HS-27A (cell line): ENCODE data around the gene POR.
"Not testable (repeated sequence)": the region's sequence is repeated elsewhere in the genome, so short reads cannot be mapped to it uniquely, and the experiment has no call there.

Experiments used
- DNase-seq: peaks from one replicate; pipeline ENCODE4 v3.0.0-alpha.2; 2012; ENCODE audit warnings: low read depth, missing footprints

Gene POR

DNA sequence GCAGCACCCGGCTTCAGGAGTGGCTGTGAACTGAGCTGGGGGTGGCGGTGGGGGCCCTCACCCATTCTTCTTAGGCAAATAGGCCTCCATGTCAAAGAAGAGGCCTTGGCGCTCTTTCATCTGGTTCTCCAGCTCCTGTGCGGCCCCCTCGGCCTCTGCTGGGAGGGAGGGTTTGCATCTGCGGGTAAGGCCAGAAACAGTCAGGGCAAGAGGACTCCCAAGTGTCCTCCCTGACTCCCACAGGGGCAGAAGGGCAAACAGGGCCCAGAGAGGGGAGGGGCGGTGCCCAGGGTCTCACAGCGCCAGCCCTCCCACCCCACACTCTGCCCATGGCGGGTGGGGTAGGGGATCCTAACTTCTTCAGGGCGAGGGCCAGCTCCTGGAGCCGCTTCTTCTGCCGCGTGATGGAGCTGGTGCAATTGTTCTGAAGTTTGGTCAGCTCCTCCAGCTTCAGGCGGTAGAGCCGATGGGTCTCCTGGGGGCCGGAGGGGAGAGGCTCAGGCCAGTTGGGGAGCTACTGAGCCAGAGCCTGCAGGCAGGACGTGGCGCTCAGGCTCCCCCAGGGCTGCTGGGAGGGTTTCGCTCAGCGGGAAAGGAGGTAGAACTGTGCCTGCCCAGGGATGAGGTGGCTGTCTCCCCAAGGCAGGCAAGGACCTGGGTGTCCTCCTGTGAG lies 77.3 kb downstream of the POR start:
- no peak for DNase-seq

DNA sequence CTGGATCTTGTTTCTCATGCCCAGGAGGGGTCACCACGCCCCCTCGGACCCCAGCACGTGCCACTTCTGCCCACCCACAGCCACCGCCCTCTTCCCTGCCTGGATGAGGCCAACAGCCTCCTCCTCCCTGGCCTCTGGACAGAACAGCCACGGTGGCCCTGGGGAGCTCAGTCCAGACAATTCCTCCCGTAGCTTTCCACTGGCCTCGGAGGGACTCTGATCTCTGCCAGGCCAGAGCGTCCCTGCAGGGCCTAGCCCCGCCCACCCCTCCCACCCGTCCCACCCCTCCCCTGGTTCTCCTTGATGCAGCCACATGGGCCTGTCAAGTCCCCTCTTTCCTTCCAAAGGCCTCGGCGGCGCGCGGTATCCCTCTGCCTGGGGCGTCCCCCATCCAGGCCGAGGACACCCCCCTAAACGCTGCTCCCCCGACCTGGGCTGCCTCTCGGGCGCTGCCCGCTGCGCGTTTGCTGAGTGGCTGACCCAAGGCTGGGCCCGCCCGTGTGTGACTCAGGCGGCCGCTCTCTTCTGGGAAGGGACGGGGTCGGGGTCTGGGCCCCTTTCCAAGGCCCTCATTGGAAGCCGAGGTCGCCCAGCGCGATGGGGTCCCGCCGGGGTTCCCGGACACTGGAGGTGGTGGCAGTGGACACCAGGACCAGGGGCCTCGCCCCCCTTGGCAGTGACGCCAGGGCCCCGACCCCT lies 78.9 kb downstream of the POR start:
- peak; percentile 12 for DNase-seq

DNA sequence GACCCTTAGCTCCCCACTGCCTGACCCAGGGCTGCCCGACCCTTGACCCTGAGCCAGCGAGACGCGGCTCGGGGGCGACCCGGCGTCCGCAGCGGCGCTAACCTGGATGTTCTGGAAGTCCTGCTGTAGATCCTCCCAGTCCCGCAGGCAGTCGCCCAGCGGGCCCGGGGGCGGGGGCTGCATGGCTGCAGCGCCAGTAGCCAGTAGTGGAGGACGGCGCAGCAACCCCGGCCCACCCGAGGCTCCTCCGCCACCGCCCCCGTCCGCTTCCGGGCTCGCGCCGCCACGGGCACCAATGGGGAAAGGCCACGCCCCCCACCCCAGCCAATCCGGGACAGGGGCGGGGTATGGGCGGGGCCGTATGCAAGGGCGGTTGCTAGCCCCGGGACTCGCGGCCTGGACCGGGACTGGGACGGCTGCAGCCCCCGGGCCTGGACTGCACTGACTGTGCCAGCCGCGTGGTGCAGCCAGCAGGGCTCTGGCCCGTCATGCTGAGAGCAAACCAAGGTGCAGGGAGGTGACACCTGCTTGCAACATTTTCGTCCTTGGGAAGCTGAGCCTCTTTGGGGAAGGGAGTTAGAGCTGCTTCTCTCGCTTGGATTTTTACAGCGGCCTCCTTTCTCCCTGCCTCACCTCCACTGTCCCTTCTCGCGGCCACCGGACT lies 79.6 kb downstream of the POR start, which contains the start of gene TMEM120A:
Gene TMEM120A (minus strand): TSS at position 208 of the 664 bp plus-strand sequence. CDS start 25 bp downstream, at position 183.
- DNase-seq = peak; percentile 55

DNA sequence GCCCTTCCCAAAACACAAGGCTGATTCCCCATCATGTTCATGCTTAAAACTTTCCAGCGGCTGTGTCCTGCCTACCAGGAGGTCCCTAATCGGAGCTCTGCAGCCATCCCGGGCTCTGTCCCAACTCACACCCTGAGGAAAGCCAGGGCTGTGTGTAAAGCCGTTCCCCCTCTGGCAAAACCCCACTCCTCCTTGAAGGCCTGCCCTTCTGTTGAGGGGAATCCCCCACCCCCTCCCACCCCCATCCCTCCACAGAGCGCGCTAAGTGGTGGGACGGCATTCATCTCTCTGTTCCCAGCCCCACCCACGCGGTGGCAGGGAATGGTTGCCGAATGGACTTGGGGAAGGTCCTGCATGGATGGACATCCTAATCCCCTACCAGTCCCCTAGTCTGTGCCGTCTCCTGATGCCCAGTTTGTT lies 80.1 kb downstream of the POR start:
- DNase-seq = no peak

DNA sequence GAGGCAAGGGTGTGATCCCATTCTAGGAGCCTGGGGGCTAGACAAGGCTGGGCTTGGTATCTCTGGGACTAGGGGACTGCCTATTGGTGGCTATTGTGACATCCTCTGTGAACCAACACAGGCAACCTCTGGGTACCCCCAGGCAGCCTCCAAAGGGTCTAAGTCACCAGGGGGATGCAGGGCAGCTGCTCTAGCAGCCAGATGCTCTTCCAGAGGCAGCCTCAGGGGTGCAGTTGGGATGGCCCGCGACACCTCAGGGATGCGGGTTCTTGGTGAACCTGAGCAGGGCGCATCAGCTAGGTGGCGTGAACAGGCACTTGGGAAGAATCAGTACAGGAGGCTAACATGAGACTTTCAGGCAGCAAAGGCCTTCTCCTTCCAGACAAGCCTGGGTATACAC lies 81.0 kb downstream of the POR start:
- DNase-seq = no peak

DNA sequence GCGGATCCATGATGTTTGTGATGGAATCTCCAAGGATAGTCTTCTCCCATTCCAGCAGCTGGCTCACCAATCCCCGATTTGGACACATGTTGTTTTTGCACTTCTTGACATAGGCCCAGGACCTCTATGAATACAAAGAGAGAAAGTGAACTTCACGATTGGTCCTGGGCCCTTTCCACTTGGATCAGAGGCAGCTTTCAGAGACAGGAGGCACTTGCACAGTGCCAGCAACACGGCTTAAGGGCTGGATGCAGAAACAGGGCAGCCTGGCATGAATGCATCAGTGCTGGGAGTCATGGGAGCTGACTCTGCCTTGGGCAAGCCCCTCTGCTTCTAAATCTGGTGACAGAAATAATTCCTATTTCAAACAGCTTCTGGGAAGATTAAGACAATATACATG lies 81.5 kb downstream of the POR start:
- no peak for DNase-seq

DNA sequence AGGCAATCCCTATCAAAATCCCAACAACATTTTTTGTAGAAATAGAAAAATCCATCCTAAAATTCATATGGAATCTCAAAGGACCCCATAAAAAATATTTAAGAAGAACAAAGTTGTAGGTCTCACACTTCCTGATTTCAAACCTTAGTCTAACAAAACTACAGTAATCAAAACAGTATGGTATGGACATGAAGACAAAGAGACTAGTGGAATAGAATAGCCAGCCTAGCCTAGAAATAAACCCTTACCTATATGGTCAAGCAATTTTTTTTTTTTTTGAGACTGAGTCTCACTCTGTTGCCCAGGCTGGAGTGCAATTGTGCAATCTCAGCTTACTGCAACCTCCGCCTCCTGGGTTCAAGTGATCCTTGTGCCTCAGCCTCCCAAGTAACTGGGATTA lies 83.1 kb downstream of the POR start:
- DNase-seq = no peak

DNA sequence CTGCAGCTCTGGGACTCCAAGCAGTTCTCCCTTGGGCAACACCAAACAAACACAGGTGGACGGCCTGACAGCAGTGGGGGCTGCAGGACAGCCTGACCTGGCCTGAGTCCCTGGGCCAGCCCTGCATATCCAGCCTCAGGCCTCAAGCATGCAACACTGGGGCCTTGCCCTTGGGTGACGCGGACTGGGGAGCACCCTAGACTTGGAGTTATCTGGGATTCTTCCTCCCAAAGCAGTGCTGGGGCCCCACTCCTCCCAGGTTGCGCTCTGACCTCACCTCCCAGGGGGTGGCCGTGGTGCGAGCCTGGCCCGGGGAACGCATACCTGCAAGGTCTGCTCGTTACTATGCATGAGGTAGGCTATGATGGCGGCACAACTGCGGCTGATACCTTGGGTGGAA lies 85.6 kb downstream of the POR start:
- DNase-seq = no peak

DNA sequence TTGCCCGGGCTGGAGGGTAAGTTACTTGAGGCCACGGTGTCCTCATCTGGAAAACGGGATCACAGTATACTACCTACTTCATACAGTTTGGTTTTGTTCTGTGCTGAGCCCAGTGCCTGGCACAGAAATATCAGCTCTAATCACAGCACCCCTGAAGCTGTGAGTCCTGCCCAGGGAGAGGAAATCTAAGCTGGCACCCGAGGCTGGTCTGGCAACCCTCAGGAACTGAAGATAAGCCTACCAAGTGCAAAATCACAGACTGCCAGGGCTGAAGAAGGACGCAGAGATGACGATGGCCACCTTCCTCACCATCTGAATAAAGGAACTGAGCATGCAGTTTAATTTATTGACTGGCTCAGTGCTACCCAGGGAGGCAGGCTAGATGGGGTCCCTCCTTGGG lies 87.2 kb downstream of the POR start:
- DNase-seq = no peak

DNA sequence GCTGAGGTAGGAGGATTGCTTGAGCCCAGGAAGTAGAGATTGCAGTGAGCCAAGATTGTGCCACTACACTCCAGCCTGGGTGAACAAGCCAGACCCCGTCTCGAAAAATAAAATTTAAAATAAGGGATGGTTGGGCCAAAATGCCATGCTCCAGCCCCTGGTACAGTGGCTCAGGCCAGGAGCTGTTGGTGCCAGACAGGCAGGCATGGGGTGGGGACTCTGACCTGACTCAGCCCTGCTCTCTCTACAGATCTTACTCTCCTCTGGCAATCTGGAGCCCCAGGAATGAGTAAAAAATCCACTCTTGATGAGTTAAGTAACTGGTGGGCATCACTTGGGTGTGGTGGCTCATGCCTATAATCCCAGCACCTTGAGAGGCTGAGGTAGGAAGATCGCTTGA lies 87.9 kb downstream of the POR start:
- no peak for DNase-seq

DNA sequence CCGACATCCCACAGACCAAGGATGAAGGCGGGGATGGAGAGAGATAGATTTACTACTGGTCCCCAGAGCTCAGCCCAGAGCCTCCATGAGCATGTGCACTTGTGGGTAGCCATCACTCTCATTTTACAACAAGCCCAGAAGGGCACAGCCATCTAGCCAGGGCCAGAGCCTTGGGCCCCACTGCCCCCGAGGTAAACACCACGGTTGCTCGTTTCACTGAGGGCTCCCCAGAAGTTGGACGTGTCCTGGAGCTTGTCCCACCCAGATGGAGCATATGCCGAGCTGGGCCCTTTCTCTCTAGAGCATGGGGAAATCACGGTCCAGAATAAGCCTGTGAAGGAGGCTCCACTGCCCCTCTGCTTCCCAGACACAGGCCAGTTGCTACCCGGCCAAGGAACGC lies 88.4 kb downstream of the POR start:
- no peak for DNase-seq

DNA sequence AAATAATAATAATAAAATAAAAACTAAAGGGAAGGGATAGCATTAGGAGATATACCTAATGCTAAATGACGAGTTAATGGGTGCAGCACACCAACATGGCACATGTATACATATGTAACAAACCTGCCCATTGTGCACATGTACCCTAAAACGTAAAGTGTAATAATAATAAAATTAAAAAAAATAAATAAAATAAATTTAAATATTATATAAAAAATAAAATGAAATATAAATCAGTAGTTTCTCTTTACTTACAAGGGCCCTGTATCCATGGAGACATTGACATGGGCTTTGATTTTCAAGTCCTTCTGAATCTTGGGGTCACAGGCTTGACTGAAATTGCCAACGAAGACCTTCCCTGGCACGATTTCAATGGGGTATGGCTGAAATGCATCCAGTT lies 90.0 kb downstream of the POR start:
- DNase-seq = not testable (repeated sequence)

DNA sequence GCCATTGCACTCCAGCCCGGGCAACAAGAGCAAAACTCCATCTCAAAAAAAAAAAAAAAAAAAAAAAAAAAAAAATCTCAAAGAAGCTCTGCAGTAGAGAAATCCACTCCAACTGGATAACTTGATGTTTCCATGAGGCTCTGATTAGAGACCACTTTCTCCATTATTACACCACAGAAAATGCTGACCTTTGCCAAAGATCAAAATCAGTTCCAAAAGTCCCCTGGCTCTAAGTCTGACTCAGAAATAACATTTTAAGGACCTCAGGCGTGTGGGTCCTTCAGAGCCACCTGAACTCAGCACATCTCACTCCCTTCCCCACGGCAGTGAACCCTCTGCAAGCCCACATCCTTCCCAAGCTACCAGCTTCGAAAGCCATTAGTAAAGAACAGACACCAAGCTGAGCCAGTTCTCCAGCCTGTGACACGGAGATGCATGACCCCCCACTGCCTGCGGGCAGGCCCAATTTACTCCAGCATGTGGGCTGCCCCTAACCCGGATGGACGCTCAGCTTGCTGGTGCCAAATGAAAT lies 93.3 kb downstream of the POR start:
- no peak for DNase-seq

DNA sequence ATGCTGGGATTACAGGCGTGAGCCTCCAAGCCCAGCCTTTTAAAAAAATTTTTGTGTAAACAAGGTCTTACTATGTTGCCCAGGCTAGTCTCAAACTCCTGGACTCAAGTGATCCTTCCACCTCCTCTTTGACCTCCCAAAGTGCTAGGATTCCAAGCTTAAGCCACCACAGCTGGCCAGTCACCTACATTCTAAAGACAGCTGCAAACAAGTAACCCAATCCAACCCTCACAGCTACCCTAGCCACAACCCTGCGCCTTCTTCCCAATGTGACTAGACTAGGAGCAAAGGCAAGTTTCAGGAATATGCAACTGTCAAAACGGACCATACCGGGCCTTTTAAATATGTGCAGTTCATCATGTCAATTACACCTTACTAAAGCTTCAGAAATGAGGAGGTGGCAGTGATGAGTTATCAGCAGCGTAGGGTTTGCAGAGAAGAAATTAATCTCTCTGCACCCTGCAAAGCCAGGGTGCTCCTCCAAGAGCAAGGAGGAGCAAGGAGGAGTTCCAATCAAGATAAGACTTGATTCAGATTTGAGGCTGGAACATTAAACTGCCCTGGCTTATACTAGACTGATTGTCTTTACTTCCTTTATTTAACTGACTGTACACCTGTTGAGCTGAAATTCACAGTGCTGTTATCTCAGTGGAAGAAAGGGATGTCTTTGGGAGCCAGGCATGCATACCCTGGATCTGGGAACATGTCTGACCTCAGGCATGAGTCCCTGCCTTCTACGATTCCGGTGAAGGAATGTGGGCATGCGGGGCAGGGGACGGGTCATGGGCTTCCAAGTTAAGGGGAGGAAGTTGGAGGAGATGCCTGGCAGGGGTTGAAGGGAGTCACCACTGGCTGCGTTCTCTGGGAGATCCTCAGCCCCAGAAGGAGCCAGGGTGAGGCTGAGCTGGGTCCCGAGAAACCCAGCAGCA lies 95.0 kb downstream of the POR start:
- DNase-seq = no peak

DNA sequence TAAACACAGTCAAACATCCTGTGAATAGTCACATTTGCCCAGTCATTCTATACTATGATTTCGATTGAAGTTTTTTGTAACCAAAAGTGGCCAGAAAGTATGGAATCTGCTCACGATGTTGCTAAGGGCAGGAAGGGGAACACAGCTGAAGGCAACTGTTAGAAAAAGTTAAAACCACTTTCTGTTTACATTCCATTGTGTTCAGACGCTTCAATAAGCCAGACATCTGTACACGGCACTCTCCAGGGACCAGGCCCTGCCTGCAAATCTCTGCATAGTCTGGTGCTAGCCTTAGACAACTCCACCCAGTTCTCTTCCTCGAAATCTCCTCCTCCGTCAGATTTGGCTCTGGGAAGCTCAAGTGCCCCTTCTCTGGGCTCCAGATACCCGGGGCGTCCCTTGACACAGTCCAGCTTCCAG lies 96.5 kb downstream of the POR start:
- no peak for DNase-seq

DNA sequence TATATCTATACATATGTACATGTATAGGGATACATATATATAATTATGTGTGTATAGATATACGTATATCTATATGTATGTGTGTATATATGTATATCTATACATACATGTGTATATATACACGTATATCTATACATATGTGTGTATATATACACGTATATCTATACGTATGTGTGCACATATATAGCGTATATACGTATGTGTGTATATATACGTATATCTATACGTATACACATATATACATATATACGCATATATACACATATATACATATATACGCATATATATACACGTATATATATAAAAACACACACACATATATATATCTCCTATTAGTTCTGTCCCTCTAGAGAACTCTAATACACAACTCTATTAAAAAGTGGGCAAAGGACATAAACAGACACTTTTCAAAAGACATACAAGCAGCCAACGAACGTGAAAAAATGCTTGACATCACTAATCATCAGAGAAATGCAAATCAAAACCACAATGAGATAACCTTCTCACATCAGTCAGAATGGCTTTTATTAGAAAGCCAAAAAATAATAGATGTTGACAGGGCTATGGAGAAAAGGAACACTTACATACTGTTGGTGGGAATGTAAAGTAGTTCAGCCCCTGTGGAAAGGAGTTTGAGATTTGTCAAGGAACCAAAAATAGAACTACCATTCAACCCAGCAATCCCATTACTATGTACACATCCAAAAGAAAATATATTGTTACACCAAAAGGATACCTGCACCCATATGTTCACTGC lies 101.4 kb downstream of the POR start:
- no peak for DNase-seq

DNA sequence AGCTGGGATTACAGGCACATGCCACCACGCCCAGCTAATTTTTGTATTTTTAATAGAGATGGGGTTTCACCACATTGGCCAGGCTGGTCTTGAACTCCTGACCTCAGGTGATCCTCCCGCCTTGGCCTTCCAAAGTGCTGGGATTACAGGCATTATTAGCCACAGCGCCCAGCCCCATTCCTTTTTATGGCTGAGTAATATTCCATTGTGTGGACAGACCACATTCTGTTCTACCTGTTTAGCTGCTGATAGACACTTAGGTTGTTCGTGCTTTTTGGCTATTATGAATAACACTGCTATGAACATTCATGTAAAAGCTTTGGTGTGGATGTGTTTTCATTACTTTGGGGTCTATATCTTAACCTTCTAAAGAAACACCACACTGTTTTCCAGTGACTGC lies 103.6 kb downstream of the POR start:
- not testable (repeated sequence) for DNase-seq

DNA sequence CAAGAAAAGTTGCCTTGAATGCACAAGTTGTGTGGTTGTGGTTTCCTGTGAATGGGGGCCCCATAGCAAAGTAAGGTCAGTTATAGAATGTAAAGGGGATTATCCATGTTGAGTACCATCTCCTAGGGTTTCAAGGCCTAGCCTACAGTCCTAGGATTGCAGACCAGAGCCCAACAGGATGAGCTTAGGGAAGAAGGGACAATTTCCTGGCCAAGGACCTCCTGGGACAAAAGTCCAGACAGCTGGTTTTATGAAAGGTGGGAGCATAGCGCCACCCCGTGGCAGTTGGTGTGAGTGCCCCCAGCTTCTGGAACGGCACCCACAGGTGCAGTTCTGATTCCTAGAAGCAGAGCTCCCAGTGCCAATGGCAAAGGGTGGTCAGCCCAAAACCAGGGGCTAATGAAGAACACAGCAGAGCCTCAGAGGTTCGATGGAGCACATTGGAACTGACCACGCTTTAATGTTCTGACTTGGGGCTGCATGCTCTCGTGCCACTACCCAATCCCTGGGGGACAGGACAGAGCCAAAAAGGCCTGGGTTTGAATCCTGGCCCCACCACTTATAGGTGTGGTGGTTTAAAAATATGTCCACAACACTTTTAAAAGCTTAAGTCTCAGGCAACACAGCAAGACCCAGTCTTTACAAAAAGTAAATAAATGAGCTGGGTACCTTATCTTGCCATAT lies 105.2 kb downstream of the POR start:
- peak; percentile 20 for DNase-seq

DNA sequence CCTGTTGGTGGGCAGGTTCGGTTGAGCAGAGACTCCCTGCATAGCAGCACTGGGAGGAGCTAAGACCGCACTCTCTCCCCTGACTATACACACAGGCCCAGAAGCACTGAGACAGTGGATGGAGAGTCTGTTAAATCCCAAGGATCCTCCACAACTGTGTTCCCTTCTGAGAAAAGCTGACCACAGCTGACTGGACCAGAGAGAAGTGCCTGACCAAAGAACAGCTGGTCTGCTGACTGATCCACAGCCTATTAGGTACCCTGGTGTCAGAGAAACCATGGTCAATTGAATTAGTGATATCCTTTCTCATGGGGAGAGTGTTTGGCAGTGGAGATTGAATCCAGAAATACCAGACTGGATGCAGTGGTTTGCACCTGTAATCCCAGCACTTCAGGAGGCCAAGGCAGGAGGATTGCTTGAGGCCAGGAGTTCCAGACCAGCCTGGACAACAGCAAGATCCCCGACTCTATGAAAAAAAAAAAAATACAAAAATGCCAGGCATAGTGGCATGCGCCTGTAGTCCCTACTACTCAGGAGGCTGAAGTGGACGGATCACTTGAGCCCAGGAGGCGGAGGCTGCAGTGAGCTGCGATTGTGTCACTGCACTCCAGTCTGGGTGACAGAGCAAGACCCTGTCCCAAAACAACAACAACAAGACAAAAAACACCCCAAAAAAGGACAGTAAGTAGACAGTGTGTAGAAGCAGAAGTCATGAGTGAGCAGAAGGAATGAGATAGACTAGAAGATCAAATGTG lies 107.2 kb downstream of the POR start:
- DNase-seq = no peak

DNA sequence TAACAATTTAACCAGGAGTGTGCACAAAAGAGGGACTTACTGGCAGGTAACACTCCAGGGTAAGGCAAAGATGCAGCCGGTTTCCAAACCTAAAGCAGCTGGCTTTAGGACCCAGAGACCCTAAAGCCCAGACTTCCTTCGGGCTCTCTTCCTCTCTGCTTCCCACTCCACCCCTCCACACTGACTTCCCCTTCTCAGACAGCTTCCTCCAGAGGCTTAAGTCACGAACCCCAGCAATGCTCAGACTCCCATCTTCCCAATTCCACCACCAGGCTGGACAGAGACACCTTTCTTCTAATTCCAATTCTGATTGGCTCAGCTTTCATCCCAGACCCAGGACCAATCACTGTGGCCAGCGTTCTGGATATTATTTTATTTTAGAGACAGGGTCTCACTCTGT lies 108.0 kb downstream of the POR start:
- no peak for DNase-seq
